Keratinocyte (primary cell): ENCODE measurements around the gene BAIAP2L2. TPM values are rescaled to one million over a fixed set of nuclear protein-coding genes. Genes with fewer than 3 reads are reported as not detected.

Experiments used
- DNase-seq: peaks from one replicate; pipeline ENCODE4 v3.0.0-alpha.2; 2011; ENCODE audit warnings: low read depth, missing footprints, low spot score
- FAIRE-seq: peaks from 2 replicates; lab custom pipeline; 2011; peaks lifted over from hg19 to GRCh38; lab: Jason Lieb, UNC
- H2AFZ ChIP-seq: 2 replicates; pipeline ENCODE4 v1.6.0; 2012; ENCODE audit warnings: low read length, control low read depth, inconsistent platforms; ENCODE audit not compliant: control insufficient read depth
- H3K27ac ChIP-seq: 2 replicates; pipeline ENCODE4 v1.5.1; 2011; ENCODE audit warnings: low read length; ENCODE audit not compliant: control insufficient read depth, insufficient read depth
- H3K27me3 ChIP-seq: 3 replicates; pipeline ENCODE4 v1.6.0; 2011; ENCODE audit warnings: low read length; ENCODE audit not compliant: control insufficient read depth, insufficient read depth; ENCODE audit errors: extremely low read depth
- H3K36me3 ChIP-seq, 2 experiments: 2 replicates in 1 of 2; 3 replicates in 1 of 2; pipeline ENCODE4 v1.5.1; 2011; ENCODE audit warnings: low read length in 2 of 2, mild to moderate bottlenecking in 1 of 2; ENCODE audit not compliant: control insufficient read depth in 2 of 2, insufficient read depth in 2 of 2; ENCODE audit errors: extremely low read depth in 1 of 2
- H3K4me1 ChIP-seq: 3 replicates; pipeline ENCODE4 v1.5.1; 2011; ENCODE audit warnings: low read length; ENCODE audit not compliant: control insufficient read depth, insufficient read depth; ENCODE audit errors: extremely low read depth
- H3K4me2 ChIP-seq: 3 replicates; pipeline ENCODE4 v1.6.0; 2011; ENCODE audit warnings: low read depth, low read length; ENCODE audit not compliant: control insufficient read depth, insufficient read depth; ENCODE audit errors: extremely low read depth
- H3K4me3 ChIP-seq, 3 experiments: fragments of 200-600 bp in 1 of 3; sonication (generic) in 1 of 3; 2 replicates in 2 of 3; 3 replicates in 1 of 3; pipeline ENCODE4 v1.5.1; 2011 to 2016; ENCODE audit warnings: low read length in 3 of 3, mild to moderate bottlenecking in 3 of 3, control low read depth in 2 of 3, inconsistent platforms in 1 of 3, low read depth in 1 of 3, mixed read lengths in 1 of 3, mixed run types in 1 of 3, moderate library complexity in 1 of 3; ENCODE audit not compliant: control insufficient read depth in 2 of 3, insufficient read depth in 2 of 3; ENCODE audit errors: extremely low read depth in 1 of 3
- H3K79me2 ChIP-seq: 2 replicates; pipeline ENCODE4 v1.6.0; 2012; ENCODE audit warnings: low read length; ENCODE audit not compliant: control insufficient read depth, insufficient read depth
- H3K9ac ChIP-seq: 3 replicates; pipeline ENCODE4 v1.6.0; 2011; ENCODE audit warnings: low read length; ENCODE audit not compliant: control insufficient read depth, insufficient read depth; ENCODE audit errors: extremely low read depth
- H3K9me1 ChIP-seq: 3 replicates; pipeline ENCODE4 v1.6.0; 2011; ENCODE audit warnings: low read length; ENCODE audit not compliant: control insufficient read depth, insufficient read depth; ENCODE audit errors: extremely low read depth
- H3K9me3 ChIP-seq: 2 replicates; pipeline ENCODE4 v1.5.1; 2012; ENCODE audit warnings: low read depth, low read length; ENCODE audit not compliant: control insufficient read depth
- H4K20me1 ChIP-seq: 3 replicates; pipeline ENCODE4 v1.6.0; 2011; ENCODE audit warnings: low read length; ENCODE audit not compliant: control insufficient read depth, insufficient read depth; ENCODE audit errors: extremely low read depth
- CTCF ChIP-seq, 3 experiments: IDR thresholded peaks in 1 of 3; conservative IDR thresholded peaks in 1 of 3; optimal IDR thresholded peaks in 1 of 3; 2 replicates in 2 of 3; 3 replicates in 1 of 3; pipeline versions ENCODE3 to v1.5.1; 2011; ENCODE audit warnings: low read length in 3 of 3, mild to moderate bottlenecking in 3 of 3, moderate library complexity in 2 of 3, control low read depth in 1 of 3, inconsistent platforms in 1 of 3; ENCODE audit not compliant: insufficient read depth in 2 of 3; ENCODE audit errors: extremely low read depth in 1 of 3
- EZH2 ChIP-seq: IDR thresholded peaks from one replicate; pipeline ENCODE4 v1.6.1; 2012; ENCODE audit warnings: inconsistent platforms, mild to moderate bottlenecking, low read length, moderate library complexity
- dilution Hi-C: fragments of 300-500 bp; cut with MboI; formaldehyde crosslinking; loops from one replicate; pipeline ENCODE4 v1.7.0; 2020; ENCODE audit warnings: low sequenced_read_pairs; ENCODE audit not compliant: extremely low pct_ligation_motif_present
- polyA plus RNA-seq, 5 experiments: library from polyadenylated mRNA; depleted of rRNA in 3 of 5; stranded (reverse) in 3 of 5; stranded (forward) in 1 of 5; unstranded in 1 of 5; fragments of >200 nt; gene quantifications; 1 replicate in 1 of 5; 2 replicates in 3 of 5; 3 replicates in 1 of 5; pipeline versions ENCODE4 v1.2.1 to v1.2.3, GENCODE V29; 2011 to 2012; ENCODE audit warnings: missing spikeins in 2 of 5, low read depth in 1 of 5, low replicate concordance in 1 of 5

BAIAP2L2 gene
- polyA plus RNA-seq, 1 donor (not counting 4 experiments of a cell fraction or from before 2014, with no cell fraction given): 2.3 TPM

- no peaks in the 10 kb centered on the region for H3K4me1 ChIP-seq
- H2AFZ ChIP-seq: no peak overlapping the region
- H3K9ac ChIP-seq: no peak overlapping the region
- no peaks in the 10 kb centered on the region for H3K9me1 ChIP-seq
- dilution Hi-C loops: no loop called here
- no peak for DNase-seq
- FAIRE-seq: no peak
- H3K9me3 ChIP-seq: no peaks in the 10 kb centered on the region
- TF ChIP-seq EZH2 (no peak), CTCF (optimal IDR thresholded peaks at IDR 0.05 in 1 of 3, IDR thresholded peaks at IDR 0.05 in 1 of 3, conservative IDR thresholded peaks at IDR 0.05 in 1 of 3; ENCODE audit: extremely low read depth in 1 of 3, insufficient read depth in 2 of 3, low read length in 3 of 3) (no peak)
- H3K27ac ChIP-seq: no peak overlapping the region
- H3K27me3 ChIP-seq: no peaks in the 10 kb centered on the region
- H3K79me2 ChIP-seq: no peaks in the 10 kb centered on the region
- H3K4me3 ChIP-seq: no peak overlapping the region
- no peak overlapping the region for H3K4me2 ChIP-seq
- no peaks in the 10 kb centered on the region for H4K20me1 ChIP-seq
- H3K36me3 ChIP-seq: peaks cover 28 to 29% of the 10 kb centered on the region in 2 experiments
Measured at GRCh38 chr22:38066381-38067027, 44.0 kb downstream of the BAIAP2L2 start.

- Histone ChIP-seq H3K9ac (no peak overlapping the region), H3K27ac (no peak overlapping the region)
- no peak for FAIRE-seq
Measured at GRCh38 chr22:38065539-38065938, 44.9 kb downstream of the BAIAP2L2 start.

More at GRCh38 chr22:38065539-38065938, 44.9 kb downstream of the BAIAP2L2 start:
- Histone ChIP-seq H3K79me2 (no peaks in the 10 kb centered on the region), H3K4me1 (no peaks in the 10 kb centered on the region), H3K36me3 (peaks cover 28 to 29% of the 10 kb centered on the region in 2 experiments), H3K4me2 (no peak overlapping the region), H3K4me3 (no peak overlapping the region), H3K27me3 (no peaks in the 10 kb centered on the region), H3K9me1 (no peaks in the 10 kb centered on the region), H3K9me3 (no peaks in the 10 kb centered on the region), H2AFZ (no peak overlapping the region), H4K20me1 (no peaks in the 10 kb centered on the region)
- DNase-seq: no peak
- no peak for TF ChIP-seq EZH2
- TF ChIP-seq CTCF (optimal IDR thresholded peaks at IDR 0.05 in 1 of 3, IDR thresholded peaks at IDR 0.05 in 1 of 3, conservative IDR thresholded peaks at IDR 0.05 in 1 of 3; ENCODE audit: extremely low read depth in 1 of 3, insufficient read depth in 2 of 3, low read length in 3 of 3): no peak
- dilution Hi-C loops: no loop called here
